HL-60 (cell line): Measurements from ENCODE around the gene GATD1.

Experiments
- GABPA ChIP-seq: IDR thresholded peaks from 2 replicates; pipeline ENCODE4 v1.6.1; 2012; ENCODE audit warnings: low read depth
- POLR2AphosphoS5 ChIP-seq: IDR thresholded peaks from 2 replicates; pipeline ENCODE4 v1.6.1; 2012; ENCODE audit warnings: low read depth
- TF ChIP-seq, protein P1 (sequence below): IDR thresholded peaks from one replicate; pipeline ENCODE4 v1.5.1; 2011; ENCODE audit warnings: low read length, control low read depth, inconsistent platforms; ENCODE audit not compliant: insufficient read depth
- TF ChIP-seq, protein P2 (sequence below): IDR thresholded peaks from 2 replicates; pipeline ENCODE4 v1.6.1; 2012; ENCODE audit warnings: low read depth; ENCODE audit not compliant: insufficient replicate concordance

DNA sequence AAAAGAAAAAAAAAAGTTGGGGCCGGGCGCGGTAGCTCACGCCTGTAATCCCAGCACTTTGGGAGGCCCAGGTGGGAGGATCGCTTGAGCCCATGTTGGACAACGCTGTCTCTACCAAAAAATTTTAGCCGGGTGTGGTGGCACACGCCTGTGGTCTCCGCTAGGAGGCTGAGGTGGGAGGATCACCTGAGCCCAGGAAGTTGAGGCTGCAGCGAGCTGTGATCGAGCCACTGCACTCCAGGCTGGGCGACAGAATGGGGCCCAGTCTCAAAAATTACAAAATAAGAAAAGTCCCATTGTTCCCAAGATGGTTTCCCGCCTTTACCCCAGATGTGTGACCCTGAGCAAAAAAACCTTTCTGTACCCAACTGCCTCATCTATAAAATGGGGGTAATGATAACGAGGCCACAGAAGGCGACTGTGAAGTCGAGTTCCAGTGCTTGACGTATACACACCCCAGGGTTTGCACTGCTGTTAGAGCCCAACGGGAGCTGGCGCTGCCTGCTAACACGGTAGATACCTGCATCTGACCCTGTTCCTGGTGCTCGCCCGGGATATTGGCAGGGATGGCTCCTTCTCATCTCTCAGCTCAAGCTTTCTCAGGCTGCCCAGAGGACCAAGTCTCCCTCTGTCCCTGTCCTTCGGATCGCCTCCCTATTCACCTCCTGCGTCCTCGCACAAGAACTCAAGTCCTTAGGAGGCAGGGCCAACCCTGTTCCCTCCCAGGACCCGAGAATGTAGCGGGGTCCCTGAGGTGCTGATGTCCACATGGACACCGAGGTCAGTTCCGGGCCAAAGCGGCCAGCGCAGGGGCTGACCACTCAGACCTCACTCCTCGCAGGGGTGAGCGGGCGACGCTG, 31.4 kb upstream of the GATD1 start:
- TF ChIP-seq, protein P1, sequence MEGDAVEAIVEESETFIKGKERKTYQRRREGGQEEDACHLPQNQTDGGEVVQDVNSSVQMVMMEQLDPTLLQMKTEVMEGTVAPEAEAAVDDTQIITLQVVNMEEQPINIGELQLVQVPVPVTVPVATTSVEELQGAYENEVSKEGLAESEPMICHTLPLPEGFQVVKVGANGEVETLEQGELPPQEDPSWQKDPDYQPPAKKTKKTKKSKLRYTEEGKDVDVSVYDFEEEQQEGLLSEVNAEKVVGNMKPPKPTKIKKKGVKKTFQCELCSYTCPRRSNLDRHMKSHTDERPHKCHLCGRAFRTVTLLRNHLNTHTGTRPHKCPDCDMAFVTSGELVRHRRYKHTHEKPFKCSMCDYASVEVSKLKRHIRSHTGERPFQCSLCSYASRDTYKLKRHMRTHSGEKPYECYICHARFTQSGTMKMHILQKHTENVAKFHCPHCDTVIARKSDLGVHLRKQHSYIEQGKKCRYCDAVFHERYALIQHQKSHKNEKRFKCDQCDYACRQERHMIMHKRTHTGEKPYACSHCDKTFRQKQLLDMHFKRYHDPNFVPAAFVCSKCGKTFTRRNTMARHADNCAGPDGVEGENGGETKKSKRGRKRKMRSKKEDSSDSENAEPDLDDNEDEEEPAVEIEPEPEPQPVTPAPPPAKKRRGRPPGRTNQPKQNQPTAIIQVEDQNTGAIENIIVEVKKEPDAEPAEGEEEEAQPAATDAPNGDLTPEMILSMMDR: no peak
- TF ChIP-seq, protein P2, sequence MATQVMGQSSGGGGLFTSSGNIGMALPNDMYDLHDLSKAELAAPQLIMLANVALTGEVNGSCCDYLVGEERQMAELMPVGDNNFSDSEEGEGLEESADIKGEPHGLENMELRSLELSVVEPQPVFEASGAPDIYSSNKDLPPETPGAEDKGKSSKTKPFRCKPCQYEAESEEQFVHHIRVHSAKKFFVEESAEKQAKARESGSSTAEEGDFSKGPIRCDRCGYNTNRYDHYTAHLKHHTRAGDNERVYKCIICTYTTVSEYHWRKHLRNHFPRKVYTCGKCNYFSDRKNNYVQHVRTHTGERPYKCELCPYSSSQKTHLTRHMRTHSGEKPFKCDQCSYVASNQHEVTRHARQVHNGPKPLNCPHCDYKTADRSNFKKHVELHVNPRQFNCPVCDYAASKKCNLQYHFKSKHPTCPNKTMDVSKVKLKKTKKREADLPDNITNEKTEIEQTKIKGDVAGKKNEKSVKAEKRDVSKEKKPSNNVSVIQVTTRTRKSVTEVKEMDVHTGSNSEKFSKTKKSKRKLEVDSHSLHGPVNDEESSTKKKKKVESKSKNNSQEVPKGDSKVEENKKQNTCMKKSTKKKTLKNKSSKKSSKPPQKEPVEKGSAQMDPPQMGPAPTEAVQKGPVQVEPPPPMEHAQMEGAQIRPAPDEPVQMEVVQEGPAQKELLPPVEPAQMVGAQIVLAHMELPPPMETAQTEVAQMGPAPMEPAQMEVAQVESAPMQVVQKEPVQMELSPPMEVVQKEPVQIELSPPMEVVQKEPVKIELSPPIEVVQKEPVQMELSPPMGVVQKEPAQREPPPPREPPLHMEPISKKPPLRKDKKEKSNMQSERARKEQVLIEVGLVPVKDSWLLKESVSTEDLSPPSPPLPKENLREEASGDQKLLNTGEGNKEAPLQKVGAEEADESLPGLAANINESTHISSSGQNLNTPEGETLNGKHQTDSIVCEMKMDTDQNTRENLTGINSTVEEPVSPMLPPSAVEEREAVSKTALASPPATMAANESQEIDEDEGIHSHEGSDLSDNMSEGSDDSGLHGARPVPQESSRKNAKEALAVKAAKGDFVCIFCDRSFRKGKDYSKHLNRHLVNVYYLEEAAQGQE: no peak
- TF ChIP-seq GABPA (no peak), POLR2AphosphoS5 (no peak)
